Fibroblast of villous mesenchyme (primary cell): ENCODE data around the gene MOV10. TPM values are rescaled to one million over a fixed set of nuclear protein-coding genes. Genes with fewer than 3 reads are reported as not detected.

Source experiments
- DNase-seq: peaks from one replicate; pipeline ENCODE4 v3.0.0-alpha.2; 2010; ENCODE audit warnings: low read depth
- H3K4me3 ChIP-seq: 2 replicates; pipeline ENCODE4 v1.5.1; 2011; ENCODE audit warnings: low read depth, mild to moderate bottlenecking, low read length
- total RNA-seq: library from RNA; depleted of rRNA; stranded (reverse); fragments of >200 nt; gene quantifications from 2 replicates; pipeline ENCODE4 v1.2.3, GENCODE V29; 2012
- TF ChIP-seq, protein P1 (sequence below): IDR thresholded peaks from 2 replicates; pipeline ENCODE4 v1.5.1; 2012; ENCODE audit warnings: low read depth, mild to moderate bottlenecking, low read length; ENCODE audit not compliant: insufficient read depth

Gene MOV10
- total RNA-seq, 1 donor, result 63.5 TPM

DNA sequence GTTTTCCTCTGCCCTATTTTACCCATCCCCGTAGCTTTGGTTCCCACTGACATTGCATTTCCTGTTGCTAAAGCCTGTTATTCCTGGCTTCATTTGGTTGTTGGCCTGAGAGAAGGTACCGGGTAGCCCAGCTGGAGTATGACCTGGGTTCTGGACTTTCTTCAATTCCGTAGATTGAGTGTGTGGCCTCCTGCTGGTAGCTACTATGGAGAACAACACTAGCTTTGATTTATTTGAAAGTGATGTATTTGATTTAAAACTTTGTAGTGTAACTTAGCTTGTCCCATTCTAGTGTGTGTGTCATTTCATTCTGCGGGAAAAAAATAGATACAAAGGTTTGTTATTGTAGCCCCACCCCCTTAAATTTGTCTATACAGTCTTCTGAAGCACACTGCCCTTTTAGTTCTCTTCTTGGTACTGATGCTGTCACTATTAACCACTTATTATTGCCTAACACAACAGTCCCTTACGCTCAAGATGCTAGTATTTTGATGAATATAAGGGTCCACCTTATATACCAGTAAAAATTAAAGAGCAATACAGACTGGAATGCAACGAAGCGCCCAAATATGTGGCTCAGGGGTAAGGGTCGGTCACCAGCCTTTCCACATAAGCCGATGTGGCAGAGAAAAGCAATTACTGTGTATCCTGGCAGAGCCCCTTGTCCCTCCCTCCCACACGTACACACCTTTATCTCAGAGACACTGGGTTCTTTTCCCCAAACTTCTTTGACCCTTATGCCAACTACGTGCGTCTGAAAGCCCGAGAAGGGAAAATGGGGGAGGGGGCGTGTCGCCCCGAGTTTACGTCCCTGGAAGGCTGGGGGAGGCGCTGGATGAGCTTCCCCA is 643 bp upstream of the MOV10 start:
- DNase-seq, result peak; percentile 75
- TF ChIP-seq, protein P1, sequence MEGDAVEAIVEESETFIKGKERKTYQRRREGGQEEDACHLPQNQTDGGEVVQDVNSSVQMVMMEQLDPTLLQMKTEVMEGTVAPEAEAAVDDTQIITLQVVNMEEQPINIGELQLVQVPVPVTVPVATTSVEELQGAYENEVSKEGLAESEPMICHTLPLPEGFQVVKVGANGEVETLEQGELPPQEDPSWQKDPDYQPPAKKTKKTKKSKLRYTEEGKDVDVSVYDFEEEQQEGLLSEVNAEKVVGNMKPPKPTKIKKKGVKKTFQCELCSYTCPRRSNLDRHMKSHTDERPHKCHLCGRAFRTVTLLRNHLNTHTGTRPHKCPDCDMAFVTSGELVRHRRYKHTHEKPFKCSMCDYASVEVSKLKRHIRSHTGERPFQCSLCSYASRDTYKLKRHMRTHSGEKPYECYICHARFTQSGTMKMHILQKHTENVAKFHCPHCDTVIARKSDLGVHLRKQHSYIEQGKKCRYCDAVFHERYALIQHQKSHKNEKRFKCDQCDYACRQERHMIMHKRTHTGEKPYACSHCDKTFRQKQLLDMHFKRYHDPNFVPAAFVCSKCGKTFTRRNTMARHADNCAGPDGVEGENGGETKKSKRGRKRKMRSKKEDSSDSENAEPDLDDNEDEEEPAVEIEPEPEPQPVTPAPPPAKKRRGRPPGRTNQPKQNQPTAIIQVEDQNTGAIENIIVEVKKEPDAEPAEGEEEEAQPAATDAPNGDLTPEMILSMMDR, result peak; percentile 60
- peak overlapping the region; percentile 82 for H3K4me3 ChIP-seq

DNA sequence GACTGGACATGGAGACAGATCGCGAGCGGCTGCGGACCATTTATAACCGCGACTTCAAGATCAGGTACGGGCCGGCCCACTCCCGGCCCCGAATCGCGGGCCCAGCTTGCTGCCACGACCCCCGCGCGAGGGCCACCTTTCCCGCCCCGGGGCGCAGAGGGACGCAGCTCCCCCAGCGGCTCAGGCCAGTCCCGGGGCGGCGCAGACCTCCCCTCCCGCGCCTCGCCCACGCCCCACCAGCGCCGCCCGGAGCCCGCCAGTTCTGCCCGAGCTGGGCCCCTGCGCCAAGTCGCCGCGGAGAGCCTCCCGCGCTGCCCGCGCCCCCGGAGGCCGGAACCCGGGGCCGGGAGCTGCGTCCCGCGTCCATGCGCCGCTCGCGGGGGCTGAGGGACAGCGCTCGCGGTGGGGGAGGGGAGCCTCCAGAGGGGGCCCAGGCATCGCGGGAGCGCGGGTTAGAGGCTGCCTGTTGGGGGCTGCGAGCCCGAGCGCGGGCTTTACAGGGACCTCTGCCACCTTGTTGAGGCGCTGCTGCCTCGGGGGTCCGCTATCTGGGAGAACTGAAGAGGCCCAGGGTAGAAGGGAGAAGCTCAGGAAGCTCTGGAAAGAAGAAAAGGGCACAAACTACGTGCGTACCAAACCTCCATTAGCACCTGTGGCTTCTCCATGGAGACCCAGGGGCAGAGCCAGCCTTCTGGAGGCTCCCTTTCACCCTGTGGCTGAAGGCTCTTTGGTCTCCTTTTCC is 698 bp downstream of the MOV10 start:
- DNase-seq, result no peak
- peak overlapping the region; percentile 82 for H3K4me3 ChIP-seq
- TF ChIP-seq, protein P1, result no peak

- TF ChIP-seq, protein P1, result no peak
- no peak for DNase-seq
- peak overlapping the region; percentile 82 for H3K4me3 ChIP-seq
These were observed 1.4 kb downstream of the MOV10 start for GRCh38 chr1:112675728-112676381.

- TF ChIP-seq, protein P1, result no peak
- no peak overlapping the region for H3K4me3 ChIP-seq
- no peak for DNase-seq
These were observed 2.1 kb downstream of the MOV10 start for GRCh38 chr1:112676543-112676942.

DNA sequence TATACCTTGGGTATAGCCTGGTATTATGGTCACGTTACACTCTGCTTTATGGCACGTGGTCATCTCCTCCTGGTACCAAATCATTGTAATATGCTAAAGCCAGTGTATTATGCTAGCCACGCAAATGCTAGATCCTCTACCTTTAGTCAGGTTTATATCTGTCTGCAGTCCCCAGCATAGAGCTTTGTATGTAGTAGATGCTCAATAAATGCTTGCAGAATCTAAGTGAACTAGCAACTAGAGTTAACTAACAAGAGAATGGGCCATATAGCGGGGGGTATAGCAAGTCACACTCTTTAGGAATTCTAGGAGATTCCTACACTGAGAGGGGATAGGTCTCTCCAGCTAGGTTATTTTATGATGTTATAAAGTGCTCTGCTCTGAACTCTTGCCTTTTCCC is 3.0 kb downstream of the MOV10 start:
- H3K4me3 ChIP-seq, result no peak overlapping the region
- DNase-seq, result no peak
- TF ChIP-seq, protein P1, result no peak

GRCh38 chr1:112678605-112679004 is 4.1 kb downstream of the MOV10 start:
- H3K4me3 ChIP-seq, result no peak overlapping the region
- DNase-seq, result no peak
- TF ChIP-seq, protein P1, result no peak
